Mucosa of gallbladder (tissue), 1 donor: ENCODE measurements around the gene AGA. TPM values are rescaled to one million over a fixed set of nuclear protein-coding genes. Genes with fewer than 3 reads are reported as not detected.

ENCODE experiments used
- DNase-seq: peaks from one replicate; pipeline ENCODE4 v3.0.0-alpha.2; 2020; ENCODE audit warnings: low spot score
- total RNA-seq: library from RNA; stranded (reverse); gene quantifications from one replicate; pipeline ENCODE4 v1.2.1, GENCODE V29; 2021
- donor health status: DM: no; HTN: no; CAD: no.

Gene AGA
- total RNA-seq, 1 donor from 2014 or later, result 38.9 TPM

DNA sequence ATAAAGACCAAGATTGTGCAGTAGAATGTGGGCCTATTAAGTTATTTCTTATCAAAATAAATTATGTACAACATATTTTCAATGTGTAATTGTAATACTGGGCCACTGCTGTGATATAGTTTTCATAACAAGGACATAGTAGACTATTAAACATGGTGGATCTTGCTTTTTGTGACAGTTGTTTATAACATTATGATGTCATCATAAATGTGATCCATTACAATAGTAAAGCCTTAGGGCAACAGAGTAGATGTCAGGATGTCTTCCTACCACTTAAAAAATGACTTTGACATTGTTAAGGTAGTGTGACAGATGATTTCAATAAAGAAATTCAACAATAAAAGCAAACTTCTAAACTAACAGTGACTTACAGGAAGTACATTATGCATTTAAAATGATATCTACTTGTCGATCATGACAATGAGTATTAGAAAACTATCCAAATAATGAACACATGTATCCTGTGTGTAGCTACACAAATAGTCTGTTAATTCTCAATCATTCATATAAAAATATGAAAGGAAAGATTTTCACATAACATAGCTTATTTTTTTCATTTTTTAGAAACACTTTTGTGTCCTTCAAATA is 5.3 kb upstream of the AGA start:
- no peak for DNase-seq

GRCh38 chr4:177446586-177446985 is 4.3 kb upstream of the AGA start:
- no peak for DNase-seq

GRCh38 chr4:177444911-177445736 is 2.9 kb upstream of the AGA start:
- no peak for DNase-seq

GRCh38 chr4:177441061-177441802 is 1.0 kb downstream of the AGA start:
- no peak for DNase-seq

GRCh38 chr4:177436456-177436855 is 5.8 kb downstream of the AGA start:
- no peak for DNase-seq

DNA sequence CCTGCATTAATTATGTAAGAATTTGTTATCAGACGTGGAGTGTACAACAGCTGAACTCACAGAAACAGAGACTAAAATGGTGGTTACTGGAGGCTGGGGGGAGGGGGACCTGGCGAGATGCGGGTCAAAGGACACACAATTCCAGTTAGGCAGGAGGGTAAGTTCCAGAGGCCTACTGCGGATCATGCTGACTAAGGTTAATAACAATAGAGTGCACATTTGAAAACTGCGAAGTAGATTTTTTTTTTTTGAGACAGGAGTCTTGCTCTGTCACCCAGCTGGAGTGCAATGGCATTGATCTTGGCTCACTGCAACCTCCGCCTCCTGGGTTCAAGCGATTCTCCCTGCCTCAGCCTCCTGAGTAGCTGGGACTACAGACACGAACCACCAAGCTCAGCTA is 7.6 kb downstream of the AGA start:
- no peak for DNase-seq

DNA sequence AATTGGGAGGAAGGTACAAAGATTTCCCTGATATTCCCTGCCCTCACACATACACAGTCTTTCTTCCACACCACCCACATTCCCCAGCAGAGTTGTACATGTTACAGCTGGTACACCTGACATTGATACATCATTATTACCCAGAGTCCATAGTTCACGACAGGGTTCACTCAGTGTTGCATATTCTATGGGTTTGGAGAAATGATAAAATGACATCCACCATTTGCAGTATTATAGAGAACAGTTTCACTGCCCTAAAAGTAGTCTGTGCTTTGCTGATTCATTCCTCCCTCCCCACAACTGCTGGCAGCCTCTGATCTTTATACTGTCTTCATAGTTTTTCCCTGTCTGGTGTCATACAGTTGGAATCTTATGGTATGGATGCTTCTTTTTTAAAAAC is 15.0 kb downstream of the AGA start:
- DNase-seq, result no peak

DNA sequence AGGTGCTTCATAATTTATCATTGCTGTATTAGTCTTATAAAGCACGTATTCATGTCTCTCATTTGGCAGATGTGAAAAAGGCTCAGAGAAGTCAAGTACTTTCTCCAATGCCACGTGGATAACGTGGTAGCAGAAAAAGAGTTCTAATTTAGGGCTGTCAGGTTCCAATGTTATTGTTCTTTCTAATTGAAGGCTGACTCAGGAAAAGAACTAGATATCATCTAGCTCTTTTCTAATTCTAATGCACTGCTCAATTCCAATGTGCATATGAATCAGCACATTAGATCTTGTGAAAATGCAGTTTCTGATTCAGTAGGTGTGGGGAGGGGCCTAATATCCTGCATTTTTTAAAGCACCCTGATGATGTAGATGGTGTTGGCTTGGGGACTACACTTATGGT is 22.8 kb downstream of the AGA start:
- DNase-seq, result no peak

GRCh38 chr4:177413656-177414055 is 28.6 kb downstream of the AGA start:
- no peak for DNase-seq

DNA sequence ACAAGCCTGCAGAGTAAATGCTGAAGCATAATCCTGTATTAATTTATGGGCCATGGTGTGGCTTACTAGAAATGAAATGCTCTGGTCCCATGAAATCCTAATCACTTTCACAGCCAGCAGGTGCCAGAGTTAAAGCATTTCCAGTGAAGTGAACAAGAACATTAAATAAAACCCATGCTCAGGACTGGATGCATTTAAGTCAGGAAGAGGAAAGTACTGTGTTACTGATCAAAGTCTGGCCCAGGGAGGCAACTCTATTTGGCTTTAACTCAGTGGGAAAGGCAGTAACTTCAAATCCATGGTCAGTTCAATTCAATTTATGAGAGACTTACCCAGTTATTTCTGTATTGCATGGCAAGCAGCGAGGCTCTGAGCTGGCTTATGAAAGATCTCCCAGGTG is 29.2 kb downstream of the AGA start:
- no peak for DNase-seq

DNA sequence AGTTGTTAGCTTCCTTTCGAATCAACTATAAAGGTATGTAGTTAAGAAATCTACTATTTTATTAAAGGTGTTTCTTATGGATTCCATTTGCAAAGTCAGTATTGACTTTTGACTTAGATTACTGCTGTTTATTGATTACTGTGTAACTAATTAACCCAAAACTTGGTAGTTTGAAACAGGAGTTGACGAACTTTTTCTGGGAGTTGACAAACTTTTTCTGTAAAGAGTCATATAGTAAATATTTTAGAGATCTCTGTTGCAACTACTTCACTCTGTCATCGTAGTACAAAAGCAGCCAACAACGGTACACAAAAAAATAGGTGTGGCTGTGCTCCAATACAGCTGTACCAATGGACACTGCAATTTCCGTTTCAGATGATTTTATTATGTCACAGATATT is 30.2 kb downstream of the AGA start:
- DNase-seq, result no peak

GRCh38 chr4:177410566-177410965 is 31.7 kb downstream of the AGA start:
- no peak for DNase-seq

GRCh38 chr4:177408023-177408422 is 34.2 kb downstream of the AGA start:
- no peak for DNase-seq

GRCh38 chr4:177405508-177405907 is 36.7 kb downstream of the AGA start:
- DNase-seq, result no peak

GRCh38 chr4:177404986-177405385 is 37.3 kb downstream of the AGA start:
- peak; percentile 20 for DNase-seq

DNA sequence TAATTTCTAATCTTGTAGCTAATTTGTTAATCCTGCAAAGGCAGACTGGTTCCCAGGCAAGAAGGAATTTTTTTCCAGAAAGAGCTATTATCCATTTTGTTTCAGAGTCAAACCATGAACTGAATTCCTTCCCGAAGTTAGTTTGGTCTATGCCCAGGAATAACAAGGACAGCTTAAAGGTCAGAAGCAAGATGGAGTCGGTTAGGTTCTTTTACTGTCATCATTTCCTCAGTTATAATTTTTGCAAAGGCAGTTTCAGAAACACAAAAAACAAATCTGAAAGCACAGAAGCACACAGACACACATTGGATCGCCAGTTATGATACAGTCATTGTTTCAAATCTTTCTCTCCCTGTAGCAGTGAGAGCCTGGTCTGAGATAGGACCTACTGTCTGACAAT is 37.9 kb downstream of the AGA start:
- no peak for DNase-seq

DNA sequence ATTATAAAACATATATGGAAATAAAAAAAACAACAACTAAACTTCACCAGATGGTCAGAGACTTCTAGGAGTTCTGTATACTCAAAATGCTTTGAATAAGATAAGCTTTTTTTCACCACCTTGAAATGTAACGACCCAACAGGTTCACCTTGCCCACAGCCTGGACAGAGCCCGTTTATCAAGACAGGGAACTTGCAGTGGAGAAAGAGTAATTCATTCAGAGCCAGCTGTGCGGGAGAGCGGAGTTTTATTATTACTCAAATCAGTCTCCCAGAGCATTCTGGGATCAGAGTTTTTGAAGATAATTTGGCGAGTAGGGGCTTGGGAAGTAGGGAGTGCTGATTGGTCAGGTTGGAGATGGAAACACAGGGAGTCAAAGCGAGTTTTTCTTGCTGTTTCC is 38.5 kb downstream of the AGA start:
- DNase-seq, result no peak

- no peak for DNase-seq
These were observed 40.5 kb downstream of the AGA start for GRCh38 chr4:177401658-177402273.

- no peak for DNase-seq
These were observed 42.2 kb downstream of the AGA start for GRCh38 chr4:177400030-177400429.

DNA sequence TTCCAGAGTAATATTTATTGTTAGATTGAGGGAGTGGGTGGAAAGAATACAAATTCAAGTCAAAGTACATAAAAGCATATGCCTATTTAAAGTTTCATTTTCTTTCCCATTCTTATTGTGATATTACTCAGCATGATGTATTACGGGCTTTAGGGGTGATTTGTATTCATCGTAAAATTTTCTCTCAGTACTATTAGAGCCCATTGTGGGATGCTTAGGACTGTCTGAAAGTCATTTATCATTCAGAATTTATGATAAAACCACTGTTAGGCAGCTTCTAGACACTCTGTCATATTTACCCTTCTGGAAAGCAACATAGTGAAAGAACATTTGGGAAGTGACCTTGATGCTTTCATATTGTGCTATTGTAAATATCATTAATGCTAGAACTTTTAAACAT is 45.9 kb downstream of the AGA start:
- DNase-seq, result no peak

DNA sequence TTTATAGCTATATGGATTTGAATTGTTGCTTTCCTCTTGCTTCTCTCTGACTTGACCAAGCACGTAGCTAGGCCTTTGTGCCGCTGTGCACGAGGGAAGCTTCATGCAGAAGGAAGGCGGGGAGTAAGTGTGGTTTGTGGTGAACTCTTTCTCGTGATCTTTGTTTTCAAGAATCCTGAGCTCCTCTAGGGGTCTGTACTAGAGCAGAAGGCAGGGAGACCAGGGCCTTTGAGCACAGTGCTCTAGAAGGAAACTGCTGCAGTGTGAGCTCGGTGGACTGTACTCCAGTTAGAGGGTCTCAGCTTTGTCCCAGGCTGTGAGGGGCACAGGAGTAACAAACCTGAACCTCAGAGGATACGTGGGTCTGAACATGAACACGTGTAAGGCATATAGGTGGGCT is 49.0 kb downstream of the AGA start:
- DNase-seq, result no peak

- no peak for DNase-seq
These were observed 50.3 kb downstream of the AGA start for GRCh38 chr4:177391953-177392352.

- DNase-seq, result no peak
These were observed 51.0 kb downstream of the AGA start for GRCh38 chr4:177391287-177391686.
